Measurements from ENCODE around the gene APOBR.
A peak's percentile ranks its signal among the peaks of the same experiment; 100 is the strongest.
"Not testable (repeated sequence)": the region's sequence is repeated elsewhere in the genome, so short reads cannot be mapped to it uniquely, and the experiment has no call there.

The APOBR gene, protein sequence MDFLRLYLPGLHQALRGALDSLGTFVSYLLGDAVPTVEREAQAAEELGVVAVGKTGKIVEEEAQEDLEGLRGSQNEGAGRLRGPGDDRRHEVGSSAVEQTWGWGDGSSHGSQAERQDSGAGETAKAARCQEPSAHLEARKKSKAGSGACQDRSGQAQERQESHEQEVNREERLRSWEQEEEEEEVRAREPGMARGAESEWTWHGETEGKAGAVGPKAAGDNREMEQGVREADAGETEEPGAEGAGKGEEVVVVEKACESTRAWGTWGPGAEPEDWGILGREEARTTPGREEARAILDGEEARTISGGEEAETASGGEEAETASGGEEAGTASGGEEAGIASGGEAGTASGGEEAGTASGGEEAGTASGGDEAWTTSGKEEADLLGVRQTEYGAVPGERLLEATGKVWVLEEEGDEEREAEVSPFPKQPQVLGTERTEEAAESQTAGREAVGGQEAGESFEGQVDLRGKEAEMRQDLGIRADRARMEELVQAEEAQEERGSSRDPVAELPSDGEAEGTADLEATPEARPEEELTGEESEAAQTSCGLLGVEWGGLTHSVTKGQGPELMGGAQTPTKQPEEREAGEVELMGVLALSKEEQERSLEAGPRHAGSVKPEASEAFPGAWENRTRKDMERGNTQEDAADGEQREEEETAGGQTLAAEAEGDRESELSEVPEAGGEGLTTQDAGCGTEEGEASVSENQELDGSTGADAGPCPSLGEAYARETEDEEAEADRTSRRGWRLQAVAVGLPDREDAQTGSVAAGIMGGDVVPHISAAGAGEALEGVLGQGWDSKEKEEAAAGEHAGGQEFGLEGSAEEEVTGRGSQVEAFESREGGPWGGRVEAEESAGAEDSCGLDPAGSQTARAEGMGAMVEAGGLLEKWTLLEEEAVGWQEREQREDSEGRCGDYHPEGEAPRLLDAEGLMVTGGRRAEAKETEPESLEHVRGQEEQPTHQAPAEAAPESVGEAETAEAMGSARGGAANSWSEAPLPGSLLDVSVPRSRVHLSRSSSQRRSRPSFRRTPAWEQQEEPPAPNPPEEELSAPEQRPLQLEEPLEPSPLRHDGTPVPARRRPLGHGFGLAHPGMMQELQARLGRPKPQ

GRCh38 chr16:28494121-28494851 is at the start of gene APOBR:
TSS of gene APOBR (plus strand) at chr16:28494643. CDS start at chr16:28494682, 39 bp downstream.
- DNase-seq = peak; percentile 69

- DNase-seq = not testable (repeated sequence)
These were observed 48.1 kb upstream of the APOBR start for GRCh38 chr16:28446388-28446787.

- not testable (repeated sequence) for DNase-seq
These were observed 47.4 kb upstream of the APOBR start for GRCh38 chr16:28447081-28447480.

- peak; percentile 5 for DNase-seq
These were observed 20.7 kb upstream of the APOBR start for GRCh38 chr16:28473714-28474265.

DNA sequence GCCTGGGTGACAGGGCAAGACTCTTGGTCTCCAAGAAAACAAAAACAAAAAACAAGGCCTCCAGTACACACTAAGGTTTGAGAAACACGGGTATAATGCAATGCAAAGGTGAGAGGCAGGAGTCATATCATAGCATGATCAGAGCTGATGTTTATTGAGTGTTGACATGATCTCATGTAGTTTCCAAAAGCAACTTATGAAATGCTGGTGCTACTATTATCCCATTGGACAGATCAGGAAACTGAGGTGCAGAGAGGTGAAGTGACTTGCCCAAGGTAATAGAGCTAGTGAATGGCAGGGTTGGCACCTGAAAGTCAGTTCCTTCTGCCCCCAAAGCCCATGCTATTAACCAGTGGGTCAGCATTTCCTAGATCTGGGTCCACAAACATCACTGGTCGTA is 19.2 kb upstream of the APOBR start:
- DNase-seq = peak; percentile 13

GRCh38 chr16:28477311-28477920 is 17.0 kb upstream of the APOBR start:
- DNase-seq = peak; percentile 22

DNA sequence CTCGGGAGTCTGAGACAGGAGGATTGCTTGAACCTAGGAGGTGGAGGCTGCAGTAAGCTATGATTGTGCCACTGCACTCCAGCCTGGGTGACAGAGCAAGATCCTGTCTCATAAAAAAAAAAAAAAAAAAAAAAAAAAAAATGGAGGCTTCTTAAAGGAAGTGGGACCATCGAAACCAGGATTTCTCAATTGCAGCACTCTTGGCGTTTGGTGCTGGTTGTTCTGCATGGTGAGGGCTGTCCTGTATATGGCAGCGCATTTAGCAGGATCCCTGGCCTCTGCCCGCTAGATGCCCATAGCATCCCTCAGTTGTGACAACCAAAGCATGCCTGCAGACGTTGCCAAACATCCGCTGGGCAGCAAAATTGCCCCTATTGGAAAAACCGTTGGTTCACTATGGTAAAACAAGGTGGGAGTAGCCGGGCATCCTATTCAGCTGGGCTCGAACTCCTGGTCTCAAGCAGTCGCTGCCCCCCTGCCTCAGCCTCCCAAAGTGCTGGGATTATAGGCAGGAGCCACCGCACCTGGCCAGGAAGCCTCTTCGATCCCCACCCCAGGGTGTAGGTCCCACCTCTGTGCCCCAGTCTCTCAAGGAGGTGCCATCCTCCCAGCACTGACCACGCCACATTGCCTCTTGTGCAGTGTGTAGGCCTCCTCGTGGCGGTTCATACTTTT is 15.8 kb upstream of the APOBR start:
- no peak for DNase-seq

GRCh38 chr16:28482026-28482425 is 12.4 kb upstream of the APOBR start:
- no peak for DNase-seq

DNA sequence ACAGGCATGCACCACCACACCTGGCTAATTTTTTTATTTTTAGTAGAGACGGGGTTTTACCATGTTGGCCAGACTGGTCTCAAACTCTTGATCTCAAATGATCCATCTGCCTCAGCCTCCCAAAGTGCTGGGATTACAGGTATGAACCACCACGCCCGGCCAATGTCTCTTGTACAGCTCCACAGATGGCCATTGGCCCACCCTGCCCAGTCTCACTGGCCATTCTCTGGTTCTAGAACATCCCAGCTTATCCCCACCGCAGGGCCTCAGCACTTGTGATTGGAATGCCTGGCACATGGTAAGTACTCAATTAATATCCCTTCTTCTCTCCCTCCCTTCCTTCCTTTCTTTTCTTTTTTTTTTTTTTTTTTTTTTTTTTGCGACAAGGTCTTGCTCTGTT is 11.1 kb upstream of the APOBR start:
- DNase-seq = not testable (repeated sequence)

DNA sequence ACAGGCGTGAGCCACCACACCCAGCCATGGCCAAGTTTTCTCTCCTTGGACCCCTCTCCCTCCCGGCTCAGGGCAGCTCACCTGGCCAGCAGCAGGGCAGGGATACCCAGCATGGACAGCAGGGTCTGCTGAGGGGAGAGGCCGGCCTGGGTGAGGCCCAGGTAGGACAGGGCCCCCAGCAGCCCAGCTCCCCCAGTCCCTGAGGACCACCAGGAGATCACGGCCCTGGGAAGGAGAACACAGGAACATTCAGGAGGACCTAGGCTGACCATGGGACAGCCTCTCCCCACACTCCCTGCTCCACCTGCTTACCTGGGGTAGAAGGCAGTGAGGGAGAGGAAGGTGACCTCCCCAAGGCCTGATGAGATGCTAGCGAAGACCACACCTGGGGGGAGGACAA is 8.2 kb upstream of the APOBR start:
- no peak for DNase-seq

DNA sequence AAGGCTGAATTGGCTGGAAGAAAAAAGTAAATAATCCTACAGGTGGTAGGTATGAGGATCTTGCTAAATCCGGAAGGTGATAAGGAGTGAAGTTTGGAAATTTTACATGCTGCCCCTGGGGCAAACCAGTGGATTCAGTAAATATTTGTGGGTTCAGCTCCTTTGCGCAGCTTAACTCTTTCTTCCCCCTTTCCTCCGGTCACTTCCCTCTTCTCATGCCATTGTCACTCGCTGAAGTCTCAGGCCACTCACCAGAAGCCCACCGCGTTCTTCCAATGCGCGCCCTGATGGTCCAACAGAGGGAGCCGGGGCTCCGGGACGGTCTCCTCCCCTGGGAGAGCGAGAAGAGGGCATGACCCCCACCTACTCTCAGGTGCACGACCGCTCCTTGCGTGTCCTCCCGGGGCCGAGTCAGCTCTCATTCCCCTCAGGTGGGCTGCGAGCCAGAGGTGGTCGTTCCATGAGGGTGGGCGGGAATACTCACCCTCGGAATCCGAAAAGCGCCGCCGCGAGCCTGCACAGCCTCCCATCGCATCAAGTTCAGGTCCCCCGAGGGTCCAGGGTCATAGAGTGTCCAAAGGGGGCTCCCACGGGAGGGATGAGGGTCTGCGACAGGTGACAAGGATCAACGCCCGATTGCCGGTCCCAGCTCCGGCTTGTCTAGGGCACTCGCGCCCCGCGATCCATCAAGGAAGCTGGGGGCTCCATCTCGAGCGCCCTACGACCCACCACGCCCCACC is 3.0 kb upstream of the APOBR start:
- DNase-seq = no peak

- DNase-seq = peak; percentile 84
These were observed 2.4 kb upstream of the APOBR start, which contains the start of gene CLN3 for GRCh38 chr16:28491970-28492474. TSS of gene CLN3 (minus strand) at chr16:28492074. CDS start at chr16:28491759, 315 bp downstream.

GRCh38 chr16:28492511-28492910 is 1.9 kb upstream of the APOBR start:
- no peak for DNase-seq

DNA sequence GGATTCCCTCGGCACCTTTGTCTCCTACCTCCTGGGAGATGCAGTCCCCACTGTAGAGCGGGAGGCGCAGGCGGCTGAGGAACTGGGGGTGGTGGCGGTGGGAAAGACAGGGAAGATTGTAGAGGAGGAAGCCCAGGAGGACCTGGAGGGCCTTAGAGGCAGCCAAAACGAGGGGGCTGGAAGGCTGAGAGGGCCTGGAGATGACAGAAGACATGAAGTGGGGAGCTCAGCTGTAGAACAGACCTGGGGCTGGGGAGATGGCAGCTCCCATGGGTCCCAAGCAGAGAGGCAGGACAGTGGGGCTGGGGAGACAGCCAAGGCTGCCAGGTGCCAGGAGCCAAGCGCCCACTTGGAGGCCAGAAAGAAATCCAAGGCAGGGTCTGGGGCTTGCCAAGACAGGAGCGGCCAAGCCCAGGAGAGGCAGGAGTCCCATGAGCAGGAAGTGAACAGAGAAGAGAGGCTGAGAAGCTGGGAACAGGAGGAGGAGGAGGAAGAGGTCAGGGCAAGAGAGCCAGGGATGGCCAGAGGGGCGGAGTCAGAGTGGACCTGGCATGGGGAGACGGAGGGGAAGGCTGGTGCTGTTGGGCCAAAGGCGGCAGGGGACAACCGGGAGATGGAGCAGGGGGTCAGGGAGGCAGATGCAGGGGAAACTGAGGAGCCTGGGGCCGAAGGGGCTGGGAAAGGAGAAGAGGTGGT is 803 bp downstream of the APOBR start:
- DNase-seq = no peak

DNA sequence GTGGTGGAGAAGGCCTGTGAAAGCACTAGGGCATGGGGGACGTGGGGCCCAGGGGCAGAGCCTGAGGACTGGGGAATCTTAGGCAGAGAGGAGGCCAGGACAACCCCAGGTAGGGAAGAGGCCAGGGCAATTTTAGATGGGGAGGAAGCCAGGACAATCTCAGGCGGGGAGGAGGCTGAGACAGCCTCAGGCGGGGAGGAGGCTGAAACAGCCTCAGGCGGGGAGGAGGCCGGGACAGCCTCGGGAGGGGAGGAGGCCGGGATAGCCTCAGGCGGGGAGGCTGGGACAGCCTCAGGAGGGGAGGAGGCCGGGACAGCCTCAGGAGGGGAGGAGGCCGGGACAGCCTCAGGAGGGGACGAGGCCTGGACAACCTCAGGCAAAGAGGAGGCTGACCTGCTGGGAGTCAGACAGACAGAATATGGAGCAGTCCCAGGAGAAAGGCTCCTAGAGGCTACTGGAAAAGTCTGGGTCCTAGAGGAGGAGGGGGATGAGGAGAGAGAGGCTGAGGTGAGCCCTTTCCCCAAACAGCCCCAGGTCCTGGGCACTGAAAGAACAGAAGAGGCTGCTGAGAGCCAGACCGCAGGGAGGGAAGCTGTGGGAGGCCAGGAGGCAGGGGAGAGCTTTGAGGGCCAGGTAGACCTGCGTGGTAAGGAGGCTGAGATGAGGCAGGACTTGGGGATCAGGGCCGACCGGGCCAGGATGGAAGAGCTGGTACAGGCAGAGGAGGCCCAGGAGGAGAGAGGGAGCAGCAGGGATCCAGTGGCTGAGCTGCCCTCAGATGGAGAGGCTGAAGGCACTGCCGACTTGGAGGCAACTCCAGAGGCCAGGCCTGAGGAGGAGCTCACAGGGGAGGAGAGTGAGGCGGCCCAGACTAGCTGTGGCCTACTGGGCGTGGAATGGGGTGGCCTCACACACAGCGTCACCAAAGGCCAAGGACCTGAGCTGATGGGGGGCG is 1.6 kb downstream of the APOBR start:
- no peak for DNase-seq

DNA sequence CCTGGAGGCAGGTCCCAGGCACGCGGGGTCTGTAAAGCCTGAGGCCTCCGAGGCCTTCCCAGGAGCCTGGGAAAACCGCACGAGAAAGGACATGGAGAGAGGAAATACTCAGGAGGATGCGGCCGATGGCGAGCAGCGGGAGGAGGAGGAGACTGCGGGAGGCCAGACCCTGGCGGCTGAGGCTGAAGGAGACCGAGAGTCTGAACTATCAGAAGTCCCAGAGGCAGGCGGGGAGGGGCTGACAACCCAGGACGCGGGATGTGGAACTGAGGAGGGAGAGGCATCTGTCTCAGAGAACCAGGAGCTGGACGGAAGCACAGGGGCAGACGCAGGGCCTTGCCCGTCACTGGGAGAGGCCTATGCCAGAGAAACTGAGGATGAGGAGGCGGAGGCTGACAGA is 2.4 kb downstream of the APOBR start:
- DNase-seq = no peak

- no peak for DNase-seq
These were observed 2.9 kb downstream of the APOBR start for GRCh38 chr16:28497386-28497785.

DNA sequence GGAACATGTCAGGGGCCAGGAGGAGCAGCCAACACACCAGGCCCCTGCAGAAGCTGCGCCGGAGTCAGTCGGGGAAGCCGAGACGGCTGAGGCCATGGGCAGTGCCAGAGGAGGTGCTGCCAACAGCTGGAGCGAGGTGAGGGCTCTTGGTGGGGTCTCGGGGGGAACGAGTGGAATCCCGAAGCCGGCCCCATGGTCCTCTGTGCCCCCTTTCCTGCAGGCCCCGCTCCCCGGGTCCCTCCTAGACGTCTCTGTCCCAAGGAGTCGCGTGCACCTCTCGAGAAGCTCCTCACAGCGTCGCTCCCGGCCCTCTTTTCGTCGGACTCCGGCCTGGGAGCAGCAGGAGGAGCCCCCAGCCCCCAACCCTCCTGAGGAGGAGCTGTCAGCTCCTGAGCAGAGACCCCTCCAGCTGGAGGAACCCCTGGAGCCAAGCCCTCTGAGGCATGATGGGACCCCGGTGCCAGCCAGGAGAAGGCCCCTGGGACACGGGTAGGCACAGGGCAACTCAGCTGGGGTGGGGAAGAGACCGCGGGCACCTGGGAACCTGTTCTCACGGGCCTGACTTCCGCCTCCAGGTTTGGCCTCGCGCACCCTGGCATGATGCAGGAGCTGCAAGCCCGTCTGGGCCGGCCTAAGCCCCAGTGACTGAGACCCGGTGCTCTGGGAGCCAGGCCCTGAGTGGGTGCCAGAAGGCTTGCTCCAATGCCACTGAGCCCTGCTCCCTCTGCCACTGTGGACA is 3.6 kb downstream of the APOBR start:
- DNase-seq = no peak

Data from activated CD4-positive, CD25-positive, alpha-beta regulatory T cell treated with anti-CD3 and anti-CD28 coated beads, Interleukin-2, amount 50 U/mL, for 72 hours (primary cell).